GM12872 (cell line): ENCODE data around the gene TTYH3.

Experiments used
- TF ChIP-seq, protein P1 (sequence below): IDR thresholded peaks from 3 replicates; pipeline ENCODE4 v1.5.1; 2011; ENCODE audit warnings: low read depth, mild to moderate bottlenecking, low read length, moderate library complexity; ENCODE audit not compliant: insufficient read depth

Gene TTYH3

GRCh38 chr7:2663960-2664359 is 32.2 kb downstream of the TTYH3 start:
- TF ChIP-seq, protein P1, sequence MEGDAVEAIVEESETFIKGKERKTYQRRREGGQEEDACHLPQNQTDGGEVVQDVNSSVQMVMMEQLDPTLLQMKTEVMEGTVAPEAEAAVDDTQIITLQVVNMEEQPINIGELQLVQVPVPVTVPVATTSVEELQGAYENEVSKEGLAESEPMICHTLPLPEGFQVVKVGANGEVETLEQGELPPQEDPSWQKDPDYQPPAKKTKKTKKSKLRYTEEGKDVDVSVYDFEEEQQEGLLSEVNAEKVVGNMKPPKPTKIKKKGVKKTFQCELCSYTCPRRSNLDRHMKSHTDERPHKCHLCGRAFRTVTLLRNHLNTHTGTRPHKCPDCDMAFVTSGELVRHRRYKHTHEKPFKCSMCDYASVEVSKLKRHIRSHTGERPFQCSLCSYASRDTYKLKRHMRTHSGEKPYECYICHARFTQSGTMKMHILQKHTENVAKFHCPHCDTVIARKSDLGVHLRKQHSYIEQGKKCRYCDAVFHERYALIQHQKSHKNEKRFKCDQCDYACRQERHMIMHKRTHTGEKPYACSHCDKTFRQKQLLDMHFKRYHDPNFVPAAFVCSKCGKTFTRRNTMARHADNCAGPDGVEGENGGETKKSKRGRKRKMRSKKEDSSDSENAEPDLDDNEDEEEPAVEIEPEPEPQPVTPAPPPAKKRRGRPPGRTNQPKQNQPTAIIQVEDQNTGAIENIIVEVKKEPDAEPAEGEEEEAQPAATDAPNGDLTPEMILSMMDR: no peak

- TF ChIP-seq, protein P1: no peak
Measured at GRCh38 chr7:2665359-2665791, 33.6 kb downstream of the TTYH3 start.

DNA sequence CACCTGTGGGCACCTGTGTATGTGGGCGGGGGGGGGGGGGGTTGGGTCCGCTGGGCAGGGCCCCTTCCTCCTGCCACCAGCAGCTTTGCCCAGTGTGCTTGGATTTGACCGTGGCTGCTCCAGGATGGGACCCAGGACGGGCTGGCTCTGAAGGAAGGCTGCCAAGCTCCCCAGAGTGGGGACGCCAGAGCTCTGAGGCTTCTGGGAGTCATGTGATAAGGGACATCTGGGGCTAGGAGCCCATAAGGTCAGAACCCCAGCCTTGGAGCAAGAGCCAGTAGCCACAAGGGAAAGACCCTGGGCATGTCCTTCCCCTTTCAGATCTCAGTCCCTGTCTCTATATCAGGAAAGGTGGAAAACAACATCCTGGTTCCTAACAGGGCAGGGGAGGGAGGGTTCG is 34.4 kb downstream of the TTYH3 start:
- TF ChIP-seq, protein P1: no peak

DNA sequence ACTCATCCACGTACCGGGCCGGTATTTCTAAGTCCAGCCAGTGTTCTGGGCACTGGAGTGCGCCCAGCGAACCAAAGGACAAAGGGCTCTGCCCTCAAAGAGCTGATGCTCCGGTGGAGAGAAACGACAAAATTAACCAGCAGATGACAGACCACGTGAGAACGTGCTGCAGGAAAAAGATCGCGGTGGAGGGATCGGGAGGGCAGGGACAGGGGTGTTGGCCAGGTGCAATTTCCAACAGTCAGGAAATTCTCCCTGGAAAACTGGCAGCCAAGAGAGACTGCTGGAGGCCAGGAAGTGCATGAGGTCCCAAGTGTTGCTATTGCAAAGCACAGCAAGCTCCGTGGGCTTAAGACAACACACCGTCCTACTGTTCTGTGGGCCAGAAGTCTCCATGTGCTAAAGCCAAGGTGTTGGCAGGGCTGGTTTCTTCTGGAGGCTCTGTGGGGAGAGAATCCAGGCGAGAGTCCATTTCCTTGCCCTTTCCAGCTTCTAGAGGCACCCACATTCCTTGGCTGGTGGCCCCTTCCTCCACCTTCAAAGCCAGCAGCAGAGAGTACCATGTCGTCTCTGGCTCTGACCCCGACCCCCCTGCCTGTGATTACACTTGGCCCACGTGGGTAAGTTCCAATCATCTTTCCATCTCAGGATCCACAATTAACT is 34.9 kb downstream of the TTYH3 start:
- TF ChIP-seq, protein P1: no peak

GRCh38 chr7:2667843-2668242 is 36.1 kb downstream of the TTYH3 start:
- TF ChIP-seq, protein P1: no peak

- TF ChIP-seq, protein P1: no peak
Measured at GRCh38 chr7:2668401-2668800, 36.6 kb downstream of the TTYH3 start.

DNA sequence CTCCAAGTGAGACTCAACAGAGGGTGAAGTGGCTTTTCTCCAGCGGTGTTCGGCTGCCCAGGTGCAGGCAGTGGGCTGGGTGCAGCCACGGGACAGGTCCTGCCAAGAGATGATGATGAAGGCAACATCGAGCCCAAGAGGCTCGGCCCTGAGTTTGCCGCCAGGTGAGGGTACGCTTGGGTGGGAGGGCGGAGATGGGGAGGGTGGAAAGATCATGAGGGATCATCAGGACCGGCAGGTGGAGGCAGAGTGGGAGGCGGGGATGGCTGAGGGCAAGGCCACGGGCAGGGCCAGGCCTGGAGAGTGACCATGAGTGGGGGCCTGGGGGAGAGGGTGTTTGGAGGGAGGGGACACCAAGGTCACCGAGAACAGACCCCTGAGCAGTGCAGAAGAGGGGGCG is 38.4 kb downstream of the TTYH3 start:
- TF ChIP-seq, protein P1: no peak
